Measurements from ENCODE around the gene CCDC93.

Gene CCDC93

DNA sequence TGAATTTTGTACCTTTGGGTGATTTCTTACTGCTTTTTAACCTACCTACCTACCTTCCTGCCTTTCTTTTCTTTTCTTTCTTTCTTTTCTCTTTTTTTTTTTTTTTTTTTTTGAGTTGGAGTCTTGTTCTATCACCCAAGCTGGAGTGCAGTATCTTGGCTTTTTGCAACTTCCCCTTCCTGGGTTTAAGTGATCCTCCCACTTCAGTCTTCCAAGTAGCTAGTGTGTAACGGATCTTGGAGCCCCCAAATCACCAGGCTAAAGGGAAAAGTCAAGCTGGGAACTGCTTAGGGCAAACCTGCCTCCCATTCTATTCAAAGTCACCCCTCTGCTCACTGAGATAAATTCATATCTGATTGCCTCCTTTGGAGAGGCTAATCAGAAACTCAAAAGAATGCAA, 138.1 kb downstream of the CCDC93 start:
- DNase-seq: no peak

Data from NCI-H226 (cell line).